HepG2 (cell line): ENCODE measurements around the gene NLRC3. TPM values are rescaled to one million over a fixed set of nuclear protein-coding genes. Genes with fewer than 3 reads are reported as not detected.

ENCODE experiments used
- FOXO4 ChIP-seq: sonication (generic); formaldehyde crosslinking; conservative IDR thresholded peaks from 2 replicates; pipeline ENCODE4 v1.8.1; 2023; ENCODE audit warnings: missing genetic modification reagents
- GLMP ChIP-seq: sonication (generic); formaldehyde crosslinking; IDR thresholded peaks from 2 replicates; pipeline ENCODE4 v1.9.0; 2021; ENCODE audit warnings: missing genetic modification reagents, mild to moderate bottlenecking, borderline replicate concordance
- HOMEZ ChIP-seq: IDR thresholded peaks from 2 replicates; pipeline ENCODE4 v1.6.1; 2016; ENCODE audit warnings: low read depth
- KLF6 ChIP-seq: IDR thresholded peaks from 2 replicates; pipeline ENCODE4 v1.8.0; 2016; ENCODE audit warnings: missing biosample characterization, missing genetic modification reagents
- MLLT10 ChIP-seq: sonication (generic); formaldehyde crosslinking; IDR thresholded peaks from 2 replicates; pipeline ENCODE4 v1.4.0; 2020; ENCODE audit warnings: missing genetic modification reagents
- NFE2 ChIP-seq: sonication (generic); formaldehyde crosslinking; IDR thresholded peaks from 2 replicates; pipeline ENCODE4 v1.4.0; 2020; ENCODE audit warnings: missing genetic modification reagents
- NR2C2 ChIP-seq: sonication (generic); formaldehyde crosslinking; IDR thresholded peaks from 2 replicates; pipeline ENCODE4 v1.4.0; 2020; ENCODE audit warnings: missing genetic modification reagents, mild to moderate bottlenecking, moderate library complexity, borderline replicate concordance
- POGK ChIP-seq: sonication (generic); formaldehyde crosslinking; conservative IDR thresholded peaks from 2 replicates; pipeline ENCODE4 v1.8.0; 2022; ENCODE audit warnings: mild to moderate bottlenecking, moderate library complexity, missing genetic modification reagents
- PPARG ChIP-seq: conservative IDR thresholded peaks from 2 replicates; pipeline ENCODE4 v1.6.1; 2016; ENCODE audit warnings: missing biosample characterization, missing genetic modification reagents
- RARA ChIP-seq: IDR thresholded peaks from 2 replicates; pipeline ENCODE4 v1.6.1; 2016; ENCODE audit warnings: missing genetic modification reagents, missing compliant biosample characterization
- RBM22 ChIP-seq: fragments of 200-400 bp; formaldehyde crosslinking; optimal IDR thresholded peaks from 2 replicates; pipeline ENCODE3; 2017; ENCODE audit warnings: mild to moderate bottlenecking, low read length, moderate library complexity
- REXO4 ChIP-seq: sonication (generic); formaldehyde crosslinking; IDR thresholded peaks from 2 replicates; pipeline ENCODE4 v1.8.0; 2022; ENCODE audit warnings: missing genetic modification reagents, mild to moderate bottlenecking, borderline replicate concordance
- SAP130 ChIP-seq: IDR thresholded peaks from 2 replicates; pipeline ENCODE4 v1.6.1; 2016; ENCODE audit warnings: low read depth
- SP5 ChIP-seq: IDR thresholded peaks from 2 replicates; pipeline ENCODE4 v1.6.1; 2016; ENCODE audit warnings: low read depth, borderline replicate concordance
- SRSF4 ChIP-seq: fragments of 200-400 bp; formaldehyde crosslinking; IDR thresholded peaks from one replicate; pipeline ENCODE4 v1.6.1; 2018; ENCODE audit warnings: mild to moderate bottlenecking, low read depth, low read length, moderate library complexity; ENCODE audit not compliant: poor library complexity, severe bottlenecking
- ZNF143 ChIP-seq: sonication (generic); formaldehyde crosslinking; IDR thresholded peaks from 2 replicates; pipeline ENCODE4 v1.4.0; 2020; ENCODE audit warnings: missing genetic modification reagents
- ZNF253 ChIP-seq: sonication (generic); formaldehyde crosslinking; IDR thresholded peaks from 2 replicates; pipeline ENCODE4 v1.8.0; 2022; ENCODE audit warnings: mild to moderate bottlenecking, missing genetic modification reagents, borderline replicate concordance
- ZNF281 ChIP-seq: sonication (generic); formaldehyde crosslinking; IDR thresholded peaks from 2 replicates; pipeline ENCODE4 v1.4.0; 2020; ENCODE audit warnings: missing genetic modification reagents, borderline replicate concordance
- ZNF792 ChIP-seq: IDR thresholded peaks from 2 replicates; pipeline ENCODE4 v1.6.1; 2016
- ZNF878 ChIP-seq: sonication (generic); formaldehyde crosslinking; IDR thresholded peaks from 2 replicates; pipeline ENCODE4 v1.8.1; 2023; ENCODE audit warnings: mild to moderate bottlenecking, missing genetic modification reagents, moderate library complexity
- polyA plus RNA-seq, 8 experiments: library from polyadenylated mRNA; depleted of rRNA in 3 of 8; stranded (reverse) in 7 of 8; unstranded in 1 of 8; fragments of >200 nt; fragmentation: Illumina TruSeq in 4 of 8; extraction: Trizol in 4 of 8; gene quantifications; 2 replicates each; pipeline versions ENCODE4 v1.2.1 to v1.2.3, GENCODE V29; 2011 to 2016; ENCODE audit warnings: low read depth in 4 of 8, missing spikeins in 1 of 8, mixed read lengths in 1 of 8; ENCODE audit not compliant: insufficient read depth in 1 of 8
- total RNA-seq, 5 experiments: library from RNA; depleted of rRNA; stranded (reverse); fragments of >200 nt; fragmentation: Illumina TruSeq; extraction: Trizol; gene quantifications; 2 replicates each; pipeline ENCODE4 v1.2.3, GENCODE V29; 2016; ENCODE audit warnings: low read depth in 1 of 5

The NLRC3 gene
- total and polyA plus RNA-seq, 2 of the 13 experiments (the other 11 are each of a cell fraction or from before 2014, with no cell fraction given), result not detected

GRCh38 chr16:3596101-3596861 is 19.1 kb upstream of the NLRC3 start (continued):
- TF ChIP-seq KLF6, result 0 out of 2 replicates have a peak, but pooled peaks have one; percentile 63
- peak; percentile 73; the same call in 1 of the 2 replicates for TF ChIP-seq ZNF878
- TF ChIP-seq PPARG (CRISPR knock-in tag), result peak; percentile 60; the same call in 1 of the 2 replicates
- TF ChIP-seq ZNF253 (CRISPR knock-in tag), result peak; percentile 78; the same call in 1 of the 2 replicates
- peak; percentile 82 for TF ChIP-seq SP5
- peak; percentile 42; the same call in 1 of the 2 replicates for TF ChIP-seq NR2C2
- TF ChIP-seq RARA (CRISPR knock-in tag), result peak; percentile 96
- no peak for TF ChIP-seq FOXO4 (CRISPR knock-in tag)
- no peak for TF ChIP-seq MLLT10 (CRISPR knock-in tag)
- TF ChIP-seq ZNF792, result peak; percentile 78
- peak; percentile 57; the same call in 1 of the 2 replicates for TF ChIP-seq HOMEZ (CRISPR knock-in tag)
- no peak for TF ChIP-seq RBM22
- TF ChIP-seq POGK (CRISPR knock-in tag), result peak; percentile 71; the same call in 1 of the 2 replicates
- TF ChIP-seq NFE2 (CRISPR knock-in tag), result no peak
- TF ChIP-seq SAP130 (CRISPR knock-in tag), result peak; percentile 95
- peak; percentile 44; the same call in 1 of the 2 replicates for TF ChIP-seq ZNF143 (CRISPR knock-in tag)
- TF ChIP-seq REXO4 (CRISPR knock-in tag), result 0 out of 2 replicates have a peak, but pooled peaks have one; percentile 57
- TF ChIP-seq GLMP (CRISPR knock-in tag), result no peak
- no peak for TF ChIP-seq SRSF4
- TF ChIP-seq ZNF281 (CRISPR knock-in tag), result peak; percentile 56; the same call in 1 of the 2 replicates
